ENCODE measurements around the gene MRPS5.

Gene MRPS5

DNA sequence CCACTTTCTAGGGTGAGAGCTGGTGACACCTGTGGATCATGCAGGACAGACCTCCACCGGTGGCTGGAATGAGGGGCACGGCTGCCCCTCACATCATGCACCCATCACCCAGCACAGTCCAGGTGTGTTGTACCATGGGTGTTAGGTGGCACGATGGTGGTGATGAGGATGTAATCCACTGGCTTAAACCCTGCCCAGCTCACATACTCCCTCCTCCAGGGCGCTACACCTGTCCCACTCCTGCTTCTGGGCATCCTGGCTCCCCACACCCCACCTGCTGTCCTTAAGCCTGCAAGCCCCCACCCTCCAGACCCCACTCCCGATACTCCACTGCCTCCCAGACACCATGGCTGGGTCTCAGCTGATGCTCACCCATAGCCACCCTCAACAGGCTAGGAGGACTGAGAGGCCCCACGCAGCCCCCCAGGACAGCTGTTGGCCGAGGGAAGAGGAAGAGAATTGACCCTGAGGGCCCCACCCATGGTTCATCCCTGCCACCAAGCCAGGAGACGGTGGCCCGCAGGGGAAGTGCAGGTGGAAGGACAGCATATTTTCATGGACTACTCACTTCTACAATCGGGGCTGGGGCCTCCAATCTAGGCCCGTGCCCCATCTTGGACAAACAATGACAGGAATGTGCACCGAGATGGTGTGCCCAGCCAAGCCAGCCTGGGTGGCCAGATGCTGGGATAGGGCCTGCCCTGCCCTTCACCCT is 61.8 kb downstream of the MRPS5 start:
- DNase-seq: no peak

DNA sequence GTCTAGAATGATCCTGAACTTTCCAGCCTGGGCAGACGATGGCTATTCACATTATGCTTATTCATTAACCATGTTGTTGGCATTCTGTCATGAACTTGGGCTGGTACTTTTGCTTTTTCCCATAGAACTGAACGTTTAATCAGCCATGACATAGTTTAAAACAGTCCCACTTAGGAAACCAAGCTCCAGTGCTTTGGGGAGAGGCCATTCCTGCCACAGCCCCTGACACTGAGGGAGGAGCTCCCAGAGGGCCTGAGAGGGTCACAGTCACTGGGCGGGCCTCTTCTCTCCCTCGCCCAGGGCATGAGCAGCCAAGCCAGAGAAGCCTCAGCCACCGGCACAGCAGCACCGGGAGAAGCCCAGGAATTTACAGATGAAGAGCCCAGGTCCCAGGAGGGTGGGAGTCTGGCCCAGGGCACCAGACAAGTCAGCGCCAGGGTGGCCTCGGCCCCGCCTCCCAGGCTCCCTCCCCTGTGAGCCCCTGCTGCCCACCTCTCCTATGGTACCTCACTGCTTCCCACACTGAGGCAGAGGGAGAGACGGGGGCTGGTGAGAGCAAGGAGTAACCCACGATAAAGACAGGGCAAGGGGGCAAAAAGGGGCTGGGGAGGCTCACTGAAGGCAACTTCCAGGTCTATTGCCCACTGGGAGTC is 62.5 kb downstream of the MRPS5 start:
- DNase-seq: no peak

DNA sequence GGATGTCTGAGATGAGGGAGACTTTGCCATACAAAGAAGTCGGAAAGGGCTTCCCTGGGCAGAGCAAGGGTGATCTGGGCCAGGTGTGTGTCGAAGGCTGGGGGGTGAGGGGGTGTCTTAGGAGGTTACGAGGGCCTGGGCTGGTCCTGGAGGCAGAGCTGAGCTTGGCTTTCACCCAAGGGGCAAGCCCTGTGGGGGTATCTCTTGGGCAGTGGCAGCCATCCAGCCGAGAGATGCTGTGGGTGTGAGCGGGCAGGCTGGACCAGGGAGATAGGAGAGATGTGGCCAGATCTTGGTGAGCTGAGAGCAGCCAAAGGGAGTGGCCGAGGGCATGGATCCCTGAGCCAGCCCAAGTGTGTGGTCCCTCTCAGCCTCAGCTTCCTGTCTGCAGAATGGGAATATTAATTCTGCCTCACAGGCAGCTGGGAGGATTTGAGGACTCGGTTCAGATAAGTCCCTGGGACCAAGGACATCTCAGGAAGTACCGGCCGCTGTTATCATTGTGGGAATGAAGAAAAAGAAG is 63.1 kb downstream of the MRPS5 start:
- no peak for DNase-seq

DNA sequence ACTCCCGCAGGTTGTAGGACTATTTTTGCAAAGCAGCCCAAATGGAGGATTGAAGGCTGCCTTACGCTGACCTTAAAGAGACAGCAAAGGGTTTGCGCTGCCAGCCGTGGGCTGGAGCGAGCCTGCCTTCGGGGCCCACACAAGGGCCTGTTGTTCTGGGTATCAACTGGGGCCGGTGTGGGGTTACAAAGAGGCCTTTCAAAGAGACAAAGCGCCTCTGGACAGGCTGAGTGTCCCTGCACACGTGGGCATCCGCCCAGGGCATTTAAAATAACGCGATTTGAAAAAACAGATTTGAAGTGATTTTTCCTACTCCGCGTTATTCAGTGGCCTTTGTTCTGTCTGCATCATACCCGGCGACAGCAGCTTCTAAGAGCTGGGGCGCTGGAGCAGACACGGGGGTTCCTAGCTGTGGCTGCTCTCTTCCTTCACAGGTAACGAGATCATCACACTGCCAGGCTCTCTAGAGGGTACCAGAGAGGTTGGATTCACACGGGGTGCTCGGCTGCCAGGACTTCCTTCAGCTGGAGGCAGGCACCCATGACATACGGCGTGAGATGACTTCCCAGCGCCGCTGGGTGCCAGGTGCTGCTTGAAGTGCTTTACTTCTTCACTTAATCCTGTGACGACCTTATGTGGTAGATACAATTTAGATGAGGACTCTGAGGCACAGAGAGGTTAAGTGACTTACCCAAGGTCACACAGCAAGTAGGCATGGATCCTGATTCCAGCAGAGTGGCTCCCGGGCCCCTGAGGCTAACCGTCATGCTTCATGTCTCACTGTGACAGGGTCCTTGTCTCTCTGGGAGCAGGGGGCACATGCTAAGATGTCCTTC is 63.9 kb downstream of the MRPS5 start:
- DNase-seq: no peak

DNA sequence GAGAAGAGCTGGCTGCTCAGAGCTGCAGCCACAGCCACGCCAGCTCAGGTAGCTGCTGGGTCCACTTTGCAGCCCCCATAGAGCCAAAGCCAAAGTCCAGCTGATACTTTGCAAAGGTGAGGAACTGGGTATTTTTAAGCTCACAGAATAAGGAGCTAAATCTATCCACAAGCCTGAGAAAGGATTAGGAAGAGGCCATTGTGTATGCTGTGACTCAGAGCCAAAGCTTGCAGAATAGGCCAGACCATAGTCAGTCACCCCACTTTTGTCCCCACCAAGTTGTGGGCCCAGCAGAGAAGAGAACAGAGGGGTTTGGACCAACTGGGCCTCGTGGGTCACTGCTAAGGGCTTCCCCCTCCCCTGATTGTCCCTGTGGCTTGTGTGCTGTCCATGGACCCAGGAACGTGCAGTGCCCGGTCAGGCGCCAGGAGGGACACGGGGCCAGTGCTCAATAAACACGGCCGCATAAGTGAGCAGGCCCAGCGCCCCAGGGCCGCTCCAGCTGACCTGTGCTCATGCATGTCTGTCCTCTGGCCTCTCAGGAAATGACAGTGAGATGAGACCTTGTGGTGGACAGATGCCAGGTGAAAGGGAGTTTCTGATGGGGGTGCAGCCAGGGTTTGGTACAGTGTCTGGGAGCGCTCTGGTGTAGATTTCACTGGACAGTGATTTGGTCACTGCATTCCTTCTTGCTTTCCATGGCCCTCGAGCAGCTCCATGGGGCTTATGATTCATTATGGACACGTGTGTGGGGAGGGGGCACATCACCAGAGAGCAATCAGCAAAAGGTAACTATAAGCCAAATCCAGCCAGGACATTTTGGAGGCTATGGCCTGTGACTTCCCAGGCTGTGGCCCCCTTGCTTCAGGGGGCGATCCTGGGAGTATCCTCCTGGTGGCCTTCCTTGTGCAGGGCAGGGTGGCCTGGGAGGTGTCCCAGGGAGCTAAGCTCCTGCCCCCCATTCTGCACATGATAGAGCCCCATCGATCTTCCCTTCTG is 64.8 kb downstream of the MRPS5 start:
- DNase-seq: no peak

DNA sequence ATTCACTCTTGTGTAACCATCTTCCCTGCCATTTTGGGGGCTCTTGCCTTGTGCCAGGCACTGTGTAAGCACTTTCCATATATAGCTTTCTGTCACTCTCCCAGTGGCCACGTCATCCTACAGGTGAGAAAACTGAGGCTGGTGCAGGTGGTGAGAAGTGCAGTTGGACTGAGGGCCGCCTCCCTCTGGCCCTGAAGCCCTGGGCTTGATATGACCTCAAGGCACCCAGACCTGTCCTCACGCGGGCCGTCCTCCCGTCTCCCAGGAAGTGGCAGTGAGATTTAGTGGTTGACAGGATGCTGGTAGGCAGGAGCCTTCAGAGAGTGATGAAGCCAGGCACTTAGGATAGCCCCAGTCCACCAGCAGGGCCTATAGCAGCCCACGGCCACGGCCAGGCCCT is 65.6 kb downstream of the MRPS5 start:
- no peak for DNase-seq

DNA sequence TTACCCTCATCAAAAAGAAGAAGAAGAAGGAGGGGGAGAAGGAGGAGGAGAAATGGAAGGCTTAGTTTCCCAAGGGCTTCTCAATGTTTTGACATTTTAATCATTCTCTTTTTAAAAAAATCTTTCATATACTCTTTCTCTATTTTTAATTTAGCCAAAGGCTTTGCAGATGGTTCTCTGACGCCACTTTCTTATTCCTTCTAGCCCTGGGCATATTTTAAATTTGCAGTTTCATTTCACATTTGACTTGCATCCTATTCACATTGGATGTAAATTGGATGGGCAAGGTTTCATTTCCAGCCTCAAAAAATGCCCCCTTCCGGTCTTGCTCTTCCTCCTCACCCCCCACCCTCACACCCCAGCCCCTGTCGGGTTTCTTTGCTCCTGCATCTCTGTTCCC is 66.3 kb downstream of the MRPS5 start:
- no peak for DNase-seq

DNA sequence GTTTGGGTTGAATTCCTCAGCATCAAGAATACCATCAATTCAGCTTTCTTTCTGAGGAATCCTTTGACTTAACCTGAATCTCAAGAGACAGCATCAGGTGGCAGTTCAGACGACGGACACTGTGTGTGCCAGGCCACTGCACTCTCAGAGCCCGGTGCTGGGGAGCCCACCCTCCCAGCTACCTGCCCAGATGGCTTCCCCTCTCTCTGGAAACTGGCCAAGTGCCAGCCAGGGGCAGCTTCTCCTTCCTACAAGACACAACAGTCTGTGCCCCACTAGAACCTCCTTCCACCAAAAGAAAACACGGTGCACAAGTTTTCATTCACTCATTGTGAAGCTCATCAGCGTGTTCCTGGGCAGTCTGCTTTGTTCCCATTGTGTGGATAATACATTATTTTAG is 67.6 kb downstream of the MRPS5 start:
- DNase-seq: no peak

DNA sequence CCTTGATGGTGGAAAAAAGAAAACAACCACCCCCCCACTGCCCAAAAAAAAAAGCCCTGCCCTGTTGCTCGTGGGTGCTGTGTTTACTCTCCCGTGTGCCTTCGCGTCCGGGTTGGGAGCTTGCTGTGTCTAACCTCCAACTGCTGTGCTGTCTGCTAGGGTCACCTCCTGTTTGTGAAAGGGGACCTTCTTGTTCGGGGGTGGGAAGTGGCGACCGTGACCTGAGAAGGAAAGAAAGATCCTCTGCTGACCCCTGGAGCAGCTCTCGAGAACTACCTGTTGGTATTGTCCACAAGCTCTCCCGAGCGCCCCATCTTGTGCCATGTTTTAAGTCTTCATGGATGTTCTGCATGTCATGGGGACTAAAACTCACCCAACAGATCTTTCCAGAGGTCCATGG is 68.1 kb downstream of the MRPS5 start:
- no peak for DNase-seq

DNA sequence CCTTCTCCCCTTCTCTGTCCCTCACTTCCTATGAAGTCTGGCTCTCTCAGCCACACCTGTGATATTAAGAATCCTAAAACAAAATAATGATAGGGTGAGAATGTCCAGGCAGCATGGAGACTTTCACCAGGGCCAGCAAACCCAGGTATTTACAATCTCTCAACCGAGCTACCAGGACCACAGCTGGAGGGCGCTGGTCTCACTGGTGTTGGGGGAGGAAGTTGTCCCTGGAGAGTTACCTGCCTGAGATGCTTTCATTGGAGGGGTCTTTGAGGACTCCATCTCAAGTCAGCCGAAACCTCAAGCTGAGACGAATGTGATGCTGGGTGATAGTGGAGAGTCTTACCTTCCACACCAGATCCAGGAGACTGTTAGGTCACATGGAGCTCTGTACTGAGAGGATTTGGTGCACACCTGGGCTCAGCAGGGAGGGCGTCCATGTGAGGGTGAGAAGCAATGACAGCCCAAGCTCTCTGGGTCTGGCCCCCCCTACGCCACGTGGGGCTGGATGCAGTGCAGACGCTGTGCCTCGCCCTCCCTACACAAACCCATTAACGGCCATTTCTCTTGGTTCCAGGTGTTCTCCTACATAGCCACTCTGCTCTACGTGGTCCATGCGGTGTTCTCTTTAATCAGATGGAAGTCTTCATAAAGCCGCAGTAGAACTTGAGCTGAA is 68.7 kb downstream of the MRPS5 start:
- no peak for DNase-seq

DNA sequence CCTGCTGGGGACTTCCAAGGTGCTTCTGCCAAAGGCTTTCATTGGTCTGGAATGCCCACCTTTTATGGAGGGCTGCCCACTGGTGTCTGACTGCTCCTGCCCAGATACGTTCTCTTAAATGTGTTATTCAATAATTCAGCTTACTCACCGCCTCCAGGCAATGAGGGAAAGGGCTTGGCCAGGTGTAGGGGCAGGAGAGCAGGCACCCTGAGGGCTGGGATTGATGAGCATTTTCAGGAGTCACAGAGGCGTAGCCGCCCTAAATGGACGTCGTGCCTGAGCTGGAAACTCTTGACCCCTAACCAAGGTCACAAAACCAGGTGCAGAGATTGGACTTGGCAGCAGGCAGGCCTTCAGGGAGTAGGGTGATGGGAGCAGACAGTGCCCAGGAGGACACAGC is 69.3 kb downstream of the MRPS5 start:
- no peak for DNase-seq

DNA sequence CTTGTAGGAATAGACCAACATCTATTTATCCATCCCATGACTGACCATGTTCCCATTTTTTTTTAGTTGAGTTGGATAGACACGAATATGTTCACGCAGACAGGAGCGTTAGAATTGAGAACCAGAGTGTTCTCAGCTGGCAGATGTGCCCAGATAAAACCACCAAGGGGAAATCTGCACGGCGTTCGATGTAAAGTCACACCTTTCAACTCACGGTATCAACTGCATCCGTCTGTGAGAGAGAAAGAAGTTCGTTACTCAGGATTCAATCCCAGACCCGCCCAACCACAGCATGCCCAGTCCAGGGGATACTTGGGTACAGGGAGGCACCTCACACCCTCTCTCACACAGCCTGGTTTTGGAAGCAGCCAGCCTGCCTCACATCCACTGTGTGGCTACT is 70.0 kb downstream of the MRPS5 start:
- no peak for DNase-seq

DNA sequence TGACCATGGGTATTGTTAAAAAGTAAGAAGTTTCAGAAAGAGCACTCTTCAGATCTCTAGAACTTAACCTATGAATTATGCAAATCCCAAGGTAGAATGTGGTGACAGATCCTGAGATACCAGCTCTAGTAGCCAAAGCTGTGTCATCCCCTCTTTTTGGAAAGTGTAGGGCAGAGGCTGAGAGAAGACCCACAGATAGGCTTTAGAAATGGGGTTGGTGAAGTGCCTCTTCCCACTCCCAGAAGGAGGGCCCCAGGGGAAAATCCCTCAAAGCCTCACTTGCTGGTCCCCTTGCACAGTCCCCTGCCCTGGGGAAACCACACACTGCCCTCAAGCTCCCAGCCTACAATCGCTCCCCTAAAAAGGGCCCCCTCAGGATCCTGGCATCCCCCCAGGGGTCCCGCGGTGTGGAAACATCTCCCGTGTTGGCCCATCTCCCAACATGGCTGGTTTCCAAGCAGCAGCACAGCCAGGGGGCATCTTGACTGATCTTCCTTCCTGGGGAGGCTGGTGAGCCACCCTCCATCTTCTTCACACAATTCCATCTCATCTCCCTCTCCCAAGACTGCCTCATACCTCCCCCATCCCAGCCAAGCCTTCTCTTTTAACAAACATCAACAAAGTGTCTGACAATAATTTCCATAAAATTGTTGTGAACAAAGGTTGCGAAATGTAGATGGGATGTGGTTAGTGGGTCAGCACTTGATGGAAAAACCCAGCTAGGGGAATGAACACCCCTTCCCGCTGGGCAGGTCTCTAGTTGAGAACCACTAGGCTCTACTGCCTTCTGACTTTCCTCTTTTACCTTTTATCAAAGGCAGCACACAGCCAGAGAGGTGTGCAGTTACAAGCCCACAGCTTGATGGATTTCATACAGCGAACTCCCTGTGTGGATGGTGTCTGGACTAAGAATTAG is 71.0 kb downstream of the MRPS5 start:
- no peak for DNase-seq

DNA sequence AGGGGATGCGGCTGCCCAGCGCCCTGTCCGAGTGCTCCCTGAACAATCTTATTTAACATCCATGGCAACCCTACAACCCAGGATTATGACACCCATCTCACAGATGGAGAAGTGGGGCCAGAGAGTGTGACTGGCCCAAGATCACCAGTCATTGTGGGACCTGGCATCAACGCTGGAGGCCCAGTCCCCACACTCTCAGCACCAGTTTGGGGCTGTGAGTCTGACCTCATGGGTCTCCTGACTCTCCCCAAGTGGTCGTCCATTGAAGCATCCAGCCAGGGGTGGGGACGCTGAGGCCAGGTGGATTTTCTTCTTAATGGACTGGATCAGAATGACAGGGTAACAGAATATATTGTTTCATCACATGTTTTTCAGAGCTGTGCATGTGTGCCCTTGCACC is 71.6 kb downstream of the MRPS5 start:
- DNase-seq: no peak

DNA sequence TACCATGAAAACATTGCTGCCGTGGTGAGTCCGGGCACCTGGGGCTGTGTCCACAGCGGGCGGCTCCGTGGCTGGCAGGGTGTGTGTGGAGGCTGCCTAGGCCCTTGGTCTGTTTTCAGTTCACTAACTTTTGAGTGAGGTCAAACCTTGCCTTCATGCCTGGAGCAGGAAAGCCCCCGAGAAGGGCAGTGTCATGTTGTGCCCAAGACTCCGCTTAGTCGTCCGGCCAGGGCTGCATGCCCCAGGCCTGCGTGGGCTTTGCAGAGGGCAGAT is 72.0 kb downstream of the MRPS5 start:
- DNase-seq: no peak

DNA sequence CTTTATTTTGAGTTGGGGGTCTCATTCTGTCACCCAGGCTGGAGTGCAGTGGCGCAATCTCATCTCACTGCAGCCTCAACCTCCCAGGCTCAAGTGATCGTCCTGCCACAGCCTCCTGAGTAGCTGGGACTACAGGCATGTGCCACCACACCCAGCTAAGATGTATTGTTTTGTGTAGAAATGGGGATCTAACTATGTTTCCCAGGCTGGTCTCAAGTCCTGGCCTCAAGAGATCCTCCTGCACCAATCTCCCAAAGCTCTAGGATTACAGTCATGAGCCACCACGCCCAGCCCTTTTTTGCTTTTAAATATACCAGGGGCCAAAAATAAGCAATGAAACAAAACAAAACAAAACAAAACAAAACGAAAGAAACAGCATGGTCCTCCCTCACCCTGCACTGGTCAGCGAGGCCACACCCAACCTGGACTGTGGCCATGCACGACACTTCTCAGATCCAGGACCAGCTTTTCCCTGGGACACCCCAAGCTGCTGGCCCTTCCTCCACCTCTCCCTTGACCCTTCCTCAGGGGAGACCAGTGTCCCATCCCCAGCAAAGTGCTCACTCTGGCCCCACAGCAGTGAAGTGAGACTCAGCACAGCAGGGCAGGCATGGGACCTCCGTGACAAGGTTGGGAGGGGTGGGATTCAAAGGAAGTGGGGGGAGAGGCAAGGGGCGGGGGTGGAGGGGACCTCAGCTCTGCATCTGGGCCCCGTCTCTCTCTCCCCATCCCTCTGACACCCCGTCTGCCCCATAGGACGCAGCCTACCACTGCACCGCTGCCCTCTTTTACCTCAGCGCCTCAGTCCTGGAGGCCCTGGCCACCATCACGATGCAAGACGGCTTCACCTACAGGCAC is 72.6 kb downstream of the MRPS5 start:
- DNase-seq: no peak

DNA sequence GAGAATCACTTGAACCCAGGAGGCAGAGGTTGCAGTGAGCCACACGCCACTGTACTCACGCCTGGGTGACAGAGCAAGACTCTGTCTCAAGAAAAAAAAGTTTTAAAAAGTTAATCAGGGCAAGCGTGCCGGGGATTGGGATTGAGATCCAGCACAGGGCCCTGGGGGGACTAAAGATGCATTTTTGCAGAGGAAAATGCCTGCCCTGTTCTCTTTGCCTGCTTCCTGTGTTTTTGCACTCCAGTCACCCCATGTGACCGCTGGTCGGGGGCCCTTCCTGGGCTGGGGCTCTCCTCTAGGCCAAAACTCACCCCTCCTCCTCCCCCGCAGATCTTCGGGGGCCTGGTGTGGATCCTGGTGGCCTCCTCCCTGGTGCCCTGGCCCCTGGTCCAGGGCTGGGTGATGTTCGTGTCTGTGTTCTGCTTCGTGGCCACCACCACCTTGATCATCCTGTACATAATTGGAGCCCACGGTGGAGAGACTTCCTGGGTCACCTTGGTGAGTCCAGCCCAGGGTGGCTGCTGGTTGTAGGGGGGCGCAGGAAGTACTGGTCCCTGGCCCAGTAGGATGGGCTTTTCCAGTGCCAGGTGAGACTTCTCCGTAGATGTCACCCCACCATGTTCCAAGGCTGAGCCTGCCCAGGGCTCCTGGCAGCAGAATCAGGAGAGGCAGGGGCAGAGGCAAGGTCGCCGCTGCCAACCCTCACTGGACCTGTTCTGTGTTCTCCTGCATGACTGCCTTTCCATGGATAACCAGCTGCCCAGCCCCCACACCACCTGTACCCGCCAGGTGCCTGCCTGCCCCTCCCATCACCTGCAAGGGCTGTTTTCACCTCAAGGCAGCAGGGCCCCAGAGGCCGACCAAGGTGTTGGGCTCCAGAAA is 73.7 kb downstream of the MRPS5 start:
- no peak for DNase-seq

DNA sequence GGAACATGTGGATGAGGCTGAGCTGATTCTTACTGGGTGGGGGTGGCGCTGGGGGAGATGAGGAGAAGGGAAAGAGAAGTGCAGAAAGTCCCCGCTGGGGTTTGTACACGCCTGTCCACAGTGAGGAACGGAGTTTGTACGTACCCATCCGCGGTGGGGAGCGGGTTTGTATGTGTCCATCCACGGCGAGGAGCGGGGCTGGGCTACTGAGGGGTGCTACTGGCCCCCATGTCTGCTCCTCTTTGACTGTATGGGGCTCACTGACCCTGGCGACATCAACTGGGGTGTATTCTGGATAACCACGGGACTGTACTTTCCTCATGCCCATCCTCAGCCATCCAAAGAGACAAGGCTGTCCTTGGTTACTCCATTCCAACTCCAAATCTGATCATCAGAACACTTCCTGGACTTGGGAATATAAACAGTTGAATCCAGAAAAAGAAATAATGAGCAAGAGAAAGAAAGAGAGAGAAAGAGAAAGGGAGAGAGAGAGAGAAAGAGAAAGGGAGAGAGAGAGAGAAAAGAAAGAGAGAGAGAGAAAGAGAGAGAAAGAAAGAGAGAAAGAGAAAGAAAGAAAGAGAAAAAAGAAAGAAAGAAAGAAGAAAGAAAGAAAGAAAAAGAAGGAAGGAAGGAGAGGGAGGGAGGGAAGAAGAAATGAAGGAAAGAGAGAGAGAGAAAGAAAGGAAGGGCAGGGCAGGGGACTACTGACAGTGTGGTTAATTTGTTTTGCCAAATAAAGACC is 75.1 kb downstream of the MRPS5 start:
- DNase-seq: no peak

Measured in T-helper 9 cell (primary cell).